Fibroblast of skin of right biceps (primary cell): Measurements from ENCODE around the gene MRGPRF.

ENCODE experiments used
- DNase-seq: peaks from one replicate; pipeline ENCODE4 v3.0.0-alpha.2; 2013

MRGPRF gene

GRCh38 chr11:69013009-69013951 is at the start of gene MRGPRF:
Gene MRGPRF, minus strand, starts transcription at chr11:69013246. Its CDS starts 3,345 bp downstream, at chr11:69009901.
- peak; percentile 94 for DNase-seq

- no peak for DNase-seq
These were observed 49.3 kb upstream of the MRGPRF start for GRCh38 chr11:69062169-69062855.

- DNase-seq = no peak
These were observed 48.6 kb upstream of the MRGPRF start for GRCh38 chr11:69061713-69062053.

GRCh38 chr11:69060806-69061712 is 48.0 kb upstream of the MRGPRF start:
- DNase-seq = peak; percentile 4

GRCh38 chr11:69059985-69060384 is 46.9 kb upstream of the MRGPRF start:
- no peak for DNase-seq

GRCh38 chr11:69059429-69059828 is 46.4 kb upstream of the MRGPRF start:
- no peak for DNase-seq

- DNase-seq = no peak
These were observed 45.6 kb upstream of the MRGPRF start for GRCh38 chr11:69058511-69059270.

GRCh38 chr11:69057801-69058200 is 44.8 kb upstream of the MRGPRF start:
- DNase-seq = no peak

GRCh38 chr11:69057236-69057635 is 44.2 kb upstream of the MRGPRF start:
- no peak for DNase-seq

GRCh38 chr11:69055598-69056516 is 42.8 kb upstream of the MRGPRF start:
- no peak for DNase-seq

- DNase-seq = no peak
These were observed 42.2 kb upstream of the MRGPRF start for GRCh38 chr11:69055212-69055586.

GRCh38 chr11:69054397-69055211 is 41.6 kb upstream of the MRGPRF start:
- no peak for DNase-seq

GRCh38 chr11:69053546-69054396 is 40.7 kb upstream of the MRGPRF start:
- no peak for DNase-seq

- DNase-seq = no peak
These were observed 40.1 kb upstream of the MRGPRF start for GRCh38 chr11:69053169-69053477.

GRCh38 chr11:69052343-69053168 is 39.5 kb upstream of the MRGPRF start:
- DNase-seq = no peak

- no peak for DNase-seq
These were observed 38.6 kb upstream of the MRGPRF start for GRCh38 chr11:69051381-69052342.
